ENCODE measurements around the gene CASK.
A peak's percentile ranks its signal among the peaks of the same experiment; 100 is the strongest.

Gene CASK, protein sequence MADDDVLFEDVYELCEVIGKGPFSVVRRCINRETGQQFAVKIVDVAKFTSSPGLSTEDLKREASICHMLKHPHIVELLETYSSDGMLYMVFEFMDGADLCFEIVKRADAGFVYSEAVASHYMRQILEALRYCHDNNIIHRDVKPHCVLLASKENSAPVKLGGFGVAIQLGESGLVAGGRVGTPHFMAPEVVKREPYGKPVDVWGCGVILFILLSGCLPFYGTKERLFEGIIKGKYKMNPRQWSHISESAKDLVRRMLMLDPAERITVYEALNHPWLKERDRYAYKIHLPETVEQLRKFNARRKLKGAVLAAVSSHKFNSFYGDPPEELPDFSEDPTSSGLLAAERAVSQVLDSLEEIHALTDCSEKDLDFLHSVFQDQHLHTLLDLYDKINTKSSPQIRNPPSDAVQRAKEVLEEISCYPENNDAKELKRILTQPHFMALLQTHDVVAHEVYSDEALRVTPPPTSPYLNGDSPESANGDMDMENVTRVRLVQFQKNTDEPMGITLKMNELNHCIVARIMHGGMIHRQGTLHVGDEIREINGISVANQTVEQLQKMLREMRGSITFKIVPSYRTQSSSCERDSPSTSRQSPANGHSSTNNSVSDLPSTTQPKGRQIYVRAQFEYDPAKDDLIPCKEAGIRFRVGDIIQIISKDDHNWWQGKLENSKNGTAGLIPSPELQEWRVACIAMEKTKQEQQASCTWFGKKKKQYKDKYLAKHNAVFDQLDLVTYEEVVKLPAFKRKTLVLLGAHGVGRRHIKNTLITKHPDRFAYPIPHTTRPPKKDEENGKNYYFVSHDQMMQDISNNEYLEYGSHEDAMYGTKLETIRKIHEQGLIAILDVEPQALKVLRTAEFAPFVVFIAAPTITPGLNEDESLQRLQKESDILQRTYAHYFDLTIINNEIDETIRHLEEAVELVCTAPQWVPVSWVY

DNA sequence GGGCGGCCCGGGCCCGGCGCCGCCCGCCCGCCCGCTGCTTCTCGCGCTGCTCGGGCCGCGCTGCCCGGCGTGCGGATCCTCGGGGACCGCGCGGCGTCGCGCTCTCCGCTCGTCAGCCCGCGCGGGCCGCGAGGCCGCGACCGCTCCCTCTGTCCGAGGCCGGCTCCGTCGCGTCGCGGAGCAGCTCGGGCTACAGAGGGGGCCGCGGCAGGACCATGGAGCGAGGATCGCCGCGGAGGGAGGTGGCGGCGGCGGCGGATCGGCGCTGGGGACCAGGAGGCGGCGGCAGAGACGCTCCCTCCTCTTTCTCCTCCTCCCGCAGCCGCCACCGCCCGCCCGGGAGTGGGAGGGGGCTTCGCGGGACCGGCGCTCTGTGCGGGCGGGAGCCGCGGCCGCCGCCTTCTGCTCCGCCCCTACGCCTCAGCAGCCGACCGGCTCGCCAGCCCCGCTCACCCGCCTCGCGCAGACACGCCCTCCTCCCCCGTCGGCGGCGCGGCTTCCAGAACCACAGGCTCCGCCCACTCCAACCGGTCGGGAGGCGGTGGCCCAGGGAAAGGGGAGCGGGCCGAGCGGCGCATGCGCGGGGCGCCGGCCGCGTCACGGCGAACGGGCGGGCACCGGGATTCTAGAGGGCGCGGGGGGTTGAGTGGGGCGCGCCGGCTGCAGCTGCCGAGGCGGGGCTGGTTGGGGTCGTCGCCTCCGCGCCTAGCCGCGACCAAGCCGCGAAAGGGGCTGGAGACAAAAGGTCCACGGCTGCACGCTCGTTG, at the start of gene CASK:
TSS of gene CASK (minus strand) at position 344 of the 767 bp plus-strand sequence. CDS start 566 bp downstream, outside the sequence.
- peak; percentile 76 to 82 for DNase-seq (ENCODE audit: low read depth in 2 of 2)

DNA sequence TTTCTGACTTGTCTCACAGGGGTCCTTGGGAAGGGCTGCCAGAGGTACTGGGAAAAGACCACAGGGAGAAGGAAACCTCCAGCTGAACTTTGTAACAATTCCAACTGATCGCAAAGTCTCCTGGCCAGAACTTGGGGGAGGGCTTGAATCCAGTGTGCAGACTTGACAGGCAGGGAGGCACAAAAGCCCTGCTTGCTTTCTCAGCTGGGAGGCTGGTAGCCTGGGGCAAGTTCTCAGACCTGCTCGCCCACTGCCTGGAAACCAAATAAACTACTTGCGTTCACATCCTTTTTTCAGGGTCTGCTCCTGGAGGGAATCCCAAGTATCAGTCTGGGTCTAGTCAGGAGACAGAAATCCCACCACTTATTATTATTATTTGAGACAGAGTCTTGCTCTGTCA, 48.0 kb upstream of the CASK start:
- no peak for DNase-seq (ENCODE audit: low read depth in 2 of 2)

DNA sequence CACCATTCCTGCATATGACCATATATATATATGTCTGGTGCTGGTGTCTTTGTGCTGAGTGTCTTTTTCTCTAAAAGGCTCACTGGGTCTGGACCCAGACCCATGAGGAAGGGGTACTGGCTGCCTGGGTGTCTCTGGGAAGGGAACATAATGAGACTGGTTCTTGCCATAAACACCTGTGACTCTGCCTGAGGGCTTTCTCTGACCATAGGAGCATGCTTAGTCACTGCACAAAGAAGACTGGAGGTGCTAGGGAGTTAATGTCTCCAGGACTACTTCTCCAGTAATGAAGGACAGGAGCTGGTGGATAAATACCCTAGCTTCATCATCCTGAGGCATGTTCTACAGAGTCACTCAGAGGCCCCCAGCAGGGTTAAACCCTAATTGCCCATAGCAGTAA, 47.1 kb upstream of the CASK start:
- no peak for DNase-seq (ENCODE audit: low read depth in 2 of 2)

DNA sequence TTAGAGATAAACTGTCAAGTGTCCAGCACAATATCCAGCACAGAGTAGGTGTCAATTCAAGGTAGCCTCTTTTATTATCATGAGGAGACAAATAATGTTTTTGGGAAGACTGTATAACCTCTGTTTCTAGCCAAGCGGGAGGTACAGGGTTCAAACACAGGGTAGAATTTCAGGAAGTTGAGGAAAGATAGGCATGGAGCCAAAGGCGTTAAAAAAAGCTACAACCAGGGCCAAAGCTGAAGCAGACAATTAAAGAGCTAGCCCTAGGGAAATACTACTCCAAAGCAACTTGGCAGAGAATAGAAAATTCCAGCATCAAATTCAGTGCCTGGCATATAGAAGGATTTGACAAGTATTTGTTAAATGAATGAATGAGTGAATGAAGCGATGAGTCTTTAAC, 40.0 kb upstream of the CASK start:
- DNase-seq (ENCODE audit: low read depth in 2 of 2) = no peak

DNA sequence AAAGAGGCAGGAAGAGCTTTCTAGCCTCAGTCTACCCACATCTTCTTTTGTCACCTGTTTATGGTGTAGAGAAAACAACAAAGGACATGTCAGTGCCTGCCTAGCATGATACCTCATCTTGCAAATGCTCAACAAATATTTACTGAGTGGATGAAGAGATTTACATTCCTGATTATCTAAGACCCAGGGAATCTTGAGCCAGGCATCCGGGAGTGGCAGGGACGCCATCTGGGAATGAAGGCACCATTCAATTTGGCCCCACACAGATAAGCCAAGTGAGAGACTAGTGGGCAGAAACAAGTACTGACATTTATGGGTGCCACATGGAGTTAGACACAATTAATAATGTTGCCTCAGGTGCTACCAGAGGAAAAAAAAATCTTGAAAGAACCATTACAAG, 36.8 kb upstream of the CASK start:
- DNase-seq (ENCODE audit: low read depth in 2 of 2) = no peak

DNA sequence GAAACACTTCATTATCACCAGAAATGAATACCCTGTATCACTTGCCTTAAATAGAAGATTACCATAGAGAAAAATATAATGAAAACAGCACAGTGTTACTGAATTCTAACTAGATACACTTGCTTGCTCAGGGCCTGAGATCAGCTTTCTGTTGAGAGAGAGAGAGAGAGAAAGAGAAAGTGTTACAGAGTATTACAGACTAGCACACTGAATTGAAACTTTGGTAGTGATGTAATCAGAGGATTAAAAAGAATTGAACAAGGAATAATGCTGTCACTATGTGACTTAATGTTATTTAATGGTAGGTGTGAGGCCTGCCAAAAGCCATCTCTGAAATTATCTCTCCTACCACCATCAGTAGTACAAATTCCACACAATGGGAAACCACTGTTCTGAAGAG, 35.5 kb upstream of the CASK start:
- no peak for DNase-seq (ENCODE audit: low read depth in 2 of 2)

DNA sequence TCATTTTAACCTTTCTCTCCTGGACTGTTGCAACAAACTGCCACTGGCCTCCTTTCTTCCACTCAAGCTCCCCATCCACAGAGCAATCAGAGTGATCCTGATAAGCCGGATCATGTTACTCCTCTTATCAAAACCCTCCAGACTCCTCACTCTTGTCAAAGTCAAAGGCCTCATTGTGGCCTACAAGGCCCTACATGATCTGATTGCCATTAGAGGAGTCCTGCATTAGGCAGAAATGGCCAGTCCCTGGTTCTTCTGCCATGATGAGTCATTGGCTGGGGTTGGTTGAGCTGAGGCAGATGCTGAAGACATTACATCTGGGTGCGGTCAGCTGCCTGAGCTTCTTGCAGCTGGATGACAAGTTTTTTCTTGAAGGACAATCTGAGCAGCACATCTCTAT, 32.7 kb upstream of the CASK start:
- DNase-seq (ENCODE audit: low read depth in 2 of 2) = no peak

DNA sequence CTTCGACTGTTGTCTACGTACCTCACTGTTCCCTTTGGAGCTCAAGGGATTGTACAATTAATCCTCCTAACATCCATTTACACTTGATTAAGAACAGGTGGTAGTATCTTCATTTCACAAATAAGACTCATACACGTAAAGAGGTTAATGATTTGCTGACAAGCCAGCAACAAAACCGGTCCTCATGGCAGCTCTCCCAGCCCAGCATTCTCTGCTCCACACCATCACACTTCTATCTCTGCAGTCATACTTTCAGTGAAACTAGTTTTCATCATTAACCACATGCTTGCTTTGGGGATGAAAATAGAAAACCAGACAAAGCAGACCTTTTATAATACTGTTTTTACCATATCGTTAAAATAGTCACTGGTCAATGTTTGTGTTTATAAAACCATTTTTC, 28.7 kb upstream of the CASK start:
- DNase-seq (ENCODE audit: low read depth in 2 of 2) = no peak

DNA sequence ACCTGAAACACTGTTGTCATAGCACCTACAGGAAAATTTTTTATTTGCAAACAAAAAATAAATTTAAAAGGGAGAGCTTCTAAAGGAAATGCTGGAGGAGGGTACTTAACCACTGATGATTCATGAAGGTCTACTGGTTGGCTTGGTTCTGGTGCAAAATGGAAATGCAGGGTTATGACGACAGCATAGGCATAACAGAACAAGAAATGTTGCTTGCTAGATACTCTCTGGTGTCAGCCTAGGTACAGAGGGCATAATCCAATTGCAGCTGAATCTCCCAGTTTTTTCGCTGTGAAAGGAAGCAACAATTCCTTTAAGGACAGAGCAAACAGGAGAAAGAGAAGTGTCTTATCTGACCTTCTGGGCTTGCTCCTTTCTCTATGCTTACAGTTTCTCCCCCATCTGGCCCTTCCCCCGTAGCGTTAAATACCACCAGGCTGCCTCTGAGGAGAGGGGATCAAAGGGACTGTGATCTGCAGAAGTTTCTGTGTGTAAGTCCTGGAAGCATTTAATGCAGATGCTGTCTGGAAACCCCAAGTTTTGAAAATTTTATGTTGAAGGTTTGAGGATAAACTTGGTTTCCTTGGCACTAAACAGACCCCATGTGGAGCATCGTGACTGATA, 23.7 kb upstream of the CASK start:
- no peak for DNase-seq (ENCODE audit: low read depth in 2 of 2)

DNA sequence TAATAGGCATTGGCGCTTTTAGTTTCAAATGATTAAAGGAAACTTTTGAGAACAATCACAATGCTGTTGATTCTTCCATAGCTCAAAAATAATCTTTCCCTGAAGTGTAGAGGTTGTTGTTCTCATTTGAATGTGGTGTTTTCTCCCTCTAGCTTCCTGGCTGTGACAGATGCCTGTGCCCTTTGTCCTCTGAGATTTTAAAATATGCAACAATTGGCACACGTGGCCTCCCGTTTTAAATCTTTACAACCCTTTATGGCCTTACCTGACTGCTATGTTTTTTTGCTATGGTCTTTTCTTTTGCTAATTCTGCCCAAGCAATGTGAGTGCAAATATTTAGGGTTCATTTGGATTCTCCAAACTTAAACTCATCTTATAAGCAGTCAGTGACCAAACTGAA, 22.9 kb upstream of the CASK start:
- no peak for DNase-seq (ENCODE audit: low read depth in 2 of 2)

DNA sequence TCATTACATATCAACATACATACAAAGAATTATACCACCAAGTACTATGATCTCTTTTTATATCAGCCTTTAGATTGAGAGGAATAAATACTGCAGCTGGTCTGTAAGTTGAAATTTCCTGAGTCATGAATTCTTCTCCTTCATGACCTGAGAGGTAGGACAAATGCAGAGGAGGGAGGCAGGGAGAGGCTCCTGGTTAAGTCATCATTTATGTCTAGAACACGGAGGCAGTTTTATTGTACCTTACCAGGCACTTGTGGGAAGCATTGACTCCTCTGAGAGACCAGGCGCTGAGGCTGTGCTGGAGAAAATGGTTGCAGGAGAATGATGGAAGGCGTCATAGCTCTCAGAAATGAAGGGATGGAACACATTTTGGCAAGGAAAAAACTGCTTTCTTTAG, 12.5 kb upstream of the CASK start:
- no peak for DNase-seq (ENCODE audit: low read depth in 2 of 2)

DNA sequence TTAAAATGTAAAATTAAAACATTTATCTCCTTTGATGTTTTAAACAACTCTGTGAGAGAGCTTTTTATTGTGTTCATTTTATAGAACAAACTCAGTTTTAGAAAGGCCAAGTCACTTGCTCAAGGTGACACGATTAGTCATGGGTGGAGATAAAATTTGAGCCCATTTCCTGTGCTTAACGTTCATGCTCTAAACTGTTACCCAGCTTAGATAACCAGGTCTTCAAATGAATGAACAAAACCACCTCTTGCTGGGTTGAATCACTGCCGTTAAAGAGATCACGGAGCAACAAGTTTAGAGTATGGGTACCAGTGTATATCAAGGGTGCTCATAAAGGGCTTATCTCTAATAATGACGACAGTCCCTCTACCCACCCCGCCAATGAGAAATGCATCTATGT, 10.2 kb upstream of the CASK start:
- no peak for DNase-seq (ENCODE audit: low read depth in 2 of 2)

DNA sequence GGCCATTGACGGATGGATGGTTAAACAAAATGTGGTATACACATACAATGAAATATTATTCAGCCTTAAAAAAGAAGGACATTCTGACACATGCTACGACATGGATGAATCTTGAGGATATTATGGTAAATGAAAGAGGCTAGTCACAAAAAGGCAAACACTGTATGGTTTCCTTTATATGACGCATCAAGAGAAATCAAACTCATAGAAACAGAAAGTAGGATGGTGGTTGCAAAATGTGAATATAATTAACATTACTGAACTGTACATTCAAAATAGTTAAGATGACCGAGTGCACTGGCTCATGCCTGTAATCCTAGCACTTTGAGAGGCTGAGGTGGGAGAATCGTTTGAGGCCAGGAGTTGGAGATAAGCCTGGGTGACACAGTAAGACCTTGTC, 9.5 kb upstream of the CASK start:
- no peak for DNase-seq (ENCODE audit: low read depth in 2 of 2)

DNA sequence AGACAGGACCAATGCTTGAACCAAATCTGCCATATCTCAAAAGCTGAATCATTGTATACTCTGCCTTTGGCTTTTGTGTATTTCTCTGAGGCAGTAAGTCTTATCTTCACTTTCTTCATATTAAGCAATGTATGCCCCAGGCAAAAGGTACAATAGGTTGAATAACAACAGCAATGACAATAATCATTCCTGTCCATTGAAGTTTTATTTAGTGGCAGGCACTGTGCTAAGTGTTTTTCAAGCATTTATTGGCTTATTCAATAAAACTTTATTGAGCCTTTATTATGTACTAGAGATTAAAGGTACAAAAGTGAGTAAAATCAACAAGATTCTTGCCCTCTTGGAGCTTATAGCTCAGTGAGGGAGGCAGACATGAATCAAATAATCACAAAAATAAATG, 8.2 kb upstream of the CASK start:
- no peak for DNase-seq (ENCODE audit: low read depth in 2 of 2)

DNA sequence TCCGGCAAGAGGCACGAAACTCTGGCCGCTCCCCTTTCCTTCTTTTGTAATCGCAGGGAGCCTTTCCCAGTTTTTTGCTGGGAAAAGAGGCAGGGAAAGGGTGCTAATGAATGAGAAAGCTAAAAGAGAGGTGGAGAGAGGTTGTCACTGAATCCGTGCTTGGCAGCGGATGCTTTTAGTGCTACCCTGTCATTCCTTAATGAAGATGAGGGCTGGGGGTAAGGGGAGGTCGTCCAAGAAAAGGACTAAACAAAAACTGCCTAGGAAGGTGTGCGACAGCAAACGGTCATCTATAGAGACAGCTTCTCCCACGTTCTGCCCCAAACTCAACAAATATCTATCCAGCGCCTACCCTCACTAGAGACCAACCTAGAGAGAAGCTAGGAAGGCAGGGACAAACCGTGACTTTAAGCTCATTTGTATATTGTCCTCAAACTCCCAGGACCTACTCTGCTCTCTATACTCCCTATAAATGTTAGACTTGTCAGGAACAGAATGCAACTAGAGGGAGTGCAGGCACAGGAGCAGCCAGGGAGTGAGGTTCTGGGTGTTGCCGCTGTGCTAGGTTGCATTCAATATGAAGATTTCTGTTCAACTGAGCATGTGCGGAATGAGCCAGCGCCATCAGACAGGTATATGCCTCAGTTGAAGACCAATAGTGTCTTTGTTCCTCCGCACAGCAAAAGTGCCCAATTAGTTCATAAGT, 777 bp upstream of the CASK start:
- no peak for DNase-seq (ENCODE audit: low read depth in 2 of 2)

DNA sequence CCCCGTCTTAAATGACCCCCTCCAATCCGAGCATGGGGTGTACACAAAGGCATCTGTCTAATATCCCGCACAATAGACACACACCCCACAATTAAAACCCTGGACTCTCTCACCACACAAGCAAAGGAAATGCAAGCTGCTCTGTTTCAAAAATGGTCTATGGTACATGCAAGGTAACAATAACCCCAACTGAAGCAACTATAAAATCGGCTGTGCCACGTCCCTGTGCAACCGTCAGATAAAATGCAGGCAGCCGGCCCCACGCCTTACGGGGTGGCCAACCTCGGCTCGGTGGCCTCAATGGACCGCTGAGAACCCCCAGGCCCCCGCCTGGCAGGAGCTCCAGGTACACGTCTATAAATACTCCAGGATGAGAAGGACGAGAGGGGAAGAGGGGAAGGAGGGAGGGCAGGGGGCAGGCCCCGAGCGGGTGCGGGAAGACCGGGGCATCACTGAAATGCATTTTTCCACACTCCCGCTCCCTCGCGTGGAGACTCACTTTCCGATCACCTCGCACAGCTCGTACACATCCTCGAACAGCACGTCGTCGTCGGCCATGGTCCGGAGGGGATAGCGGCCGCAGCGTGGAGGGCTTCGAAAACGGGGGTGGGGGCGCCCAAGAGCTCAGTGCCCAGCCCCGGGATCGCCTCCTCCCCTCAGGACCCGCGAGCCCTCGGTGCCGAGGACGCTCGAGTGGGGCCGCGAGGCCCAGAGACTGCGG, 763 bp downstream of the CASK start:
- no peak for DNase-seq (ENCODE audit: low read depth in 2 of 2)

DNA sequence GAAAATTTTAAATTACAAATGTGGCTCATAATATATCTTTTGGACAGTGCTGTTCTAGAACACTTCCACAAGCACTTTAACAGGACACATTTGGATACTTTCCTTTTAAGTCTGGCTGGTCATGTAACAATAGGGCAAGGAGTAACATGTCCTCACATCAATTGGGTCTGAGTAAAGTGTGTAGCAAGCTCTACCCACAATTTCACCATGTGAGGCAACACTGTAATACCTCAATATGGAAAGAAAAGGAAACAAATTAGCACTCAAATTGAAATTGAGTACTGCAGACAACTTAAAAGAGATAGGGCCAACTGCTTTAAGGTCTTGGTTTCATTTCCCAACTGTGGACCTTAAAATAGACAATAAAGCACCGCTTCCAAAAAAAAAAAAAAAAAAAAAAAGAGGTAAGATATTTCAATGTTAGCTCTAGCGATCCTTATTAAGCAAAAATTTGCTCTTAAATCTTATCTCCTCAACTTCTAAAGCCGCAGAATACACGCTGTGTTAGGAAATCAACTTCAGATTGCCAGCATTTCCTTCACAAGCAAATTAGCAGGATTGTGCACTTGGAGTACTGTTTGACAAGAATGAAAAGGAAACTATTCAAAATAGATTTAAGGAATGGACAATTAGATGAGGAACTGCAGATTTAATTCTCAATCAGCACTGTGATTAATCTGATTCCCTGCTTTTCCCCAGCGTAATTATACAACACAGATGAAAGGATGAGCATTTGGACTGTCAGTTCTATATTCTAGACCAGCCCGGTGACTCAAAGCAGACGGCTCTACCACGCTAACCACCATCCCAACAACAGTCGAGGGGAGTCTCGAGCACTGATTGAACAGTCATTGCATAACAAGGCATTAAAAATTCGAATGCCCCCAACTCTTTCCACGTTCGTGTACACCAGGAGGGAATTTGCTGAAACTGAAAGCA, 1.6 kb downstream of the CASK start:
- DNase-seq (ENCODE audit: low read depth in 2 of 2) = no peak

DNA sequence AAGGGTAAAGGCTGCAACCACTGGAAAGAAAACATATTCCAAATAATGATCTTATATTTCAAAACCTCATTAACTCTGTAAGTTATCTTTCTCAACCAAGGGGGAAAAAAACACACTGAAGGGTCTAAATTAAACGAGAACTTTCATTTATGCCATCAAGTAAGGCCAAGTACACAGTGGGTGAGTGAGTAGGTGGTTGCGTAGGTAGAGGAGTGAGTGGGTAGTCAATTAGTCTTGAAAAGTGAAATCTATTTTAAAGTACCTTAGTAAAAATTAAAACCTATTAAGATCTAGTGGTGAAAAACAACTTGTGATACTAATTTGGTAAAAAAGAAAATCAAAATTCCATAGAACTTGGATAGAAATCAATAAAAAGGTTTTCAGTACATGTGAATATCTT, 3.5 kb downstream of the CASK start:
- DNase-seq (ENCODE audit: low read depth in 2 of 2) = no peak

DNA sequence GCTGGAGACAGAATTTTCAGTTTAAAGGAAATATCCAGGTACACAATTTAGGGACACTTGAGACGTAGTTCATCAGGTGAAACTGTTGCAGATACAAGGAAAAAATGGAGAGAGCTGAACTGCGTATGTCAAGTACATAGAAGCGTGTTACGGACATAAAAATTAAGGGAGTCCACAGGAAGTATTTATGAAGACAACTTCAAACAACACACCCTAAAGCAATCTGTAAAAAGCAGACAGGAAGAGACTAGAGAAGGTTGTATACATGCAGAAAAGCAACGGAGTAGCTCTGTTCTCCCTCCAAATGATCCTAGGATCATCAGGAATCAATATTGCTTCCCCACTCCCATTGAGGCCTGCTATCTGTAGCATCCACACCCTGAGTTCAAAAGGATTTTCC, 5.8 kb downstream of the CASK start:
- DNase-seq (ENCODE audit: low read depth in 2 of 2) = no peak

Measured in activated CD4-positive, alpha-beta T cell treated with anti-CD3 and anti-CD28 coated beads for 24 hours (primary cell).